Thyroid gland (tissue), 4 donors: ENCODE data around the gene MACF1.

ENCODE experiments used
- CTCF ChIP-seq, 6 experiments: fragments of 200-600 bp in 3 of 6; fragments of 450-650 bp in 3 of 6; sonication (generic) in 3 of 6; IDR thresholded peaks; one replicate each; pipeline ENCODE4 v1.5.1; 2016 to 2019; ENCODE audit warnings: antibody characterized with exemption in 6 of 6, mild to moderate bottlenecking in 2 of 6, inconsistent platforms in 1 of 6, moderate library complexity in 1 of 6
- POLR2A ChIP-seq, 2 donors: fragments of 450-650 bp; IDR thresholded peaks; one replicate each; pipeline ENCODE4 v1.6.1; 2017; ENCODE audit warnings: antibody characterized with exemption in 2 of 2, mild to moderate bottlenecking in 2 of 2, moderate library complexity in 1 of 2

- TF ChIP-seq CTCF (IDR thresholded peaks at IDR 0.05), result no peak
- TF ChIP-seq POLR2A (IDR thresholded peaks at IDR 0.05), result no peak
These were observed 325.5 kb downstream of the MACF1 start for GRCh38 chr1:39529901-39530535.
